Erythroblast (primary cell): ENCODE results near the gene NENF.

Source experiments
- DNase-seq, 2 experiments: peaks; one replicate each; lab custom pipeline; 2025; lab: John Stamatoyannopoulos, UW
- GATA1 ChIP-seq: IDR thresholded peaks from 2 replicates; pipeline ENCODE4 v1.6.1; 2011; ENCODE audit warnings: low read depth, mild to moderate bottlenecking, control low read depth, low read length, moderate library complexity
- POLR2A ChIP-seq: IDR thresholded peaks from 2 replicates; pipeline ENCODE4 v1.6.1; 2011; ENCODE audit warnings: mild to moderate bottlenecking, low read length

Gene NENF

GRCh38 chr1:212487286-212487685 is 54.6 kb downstream of the NENF start:
- no peak for TF ChIP-seq GATA1
- TF ChIP-seq POLR2A = no peak
- no peak for DNase-seq

DNA sequence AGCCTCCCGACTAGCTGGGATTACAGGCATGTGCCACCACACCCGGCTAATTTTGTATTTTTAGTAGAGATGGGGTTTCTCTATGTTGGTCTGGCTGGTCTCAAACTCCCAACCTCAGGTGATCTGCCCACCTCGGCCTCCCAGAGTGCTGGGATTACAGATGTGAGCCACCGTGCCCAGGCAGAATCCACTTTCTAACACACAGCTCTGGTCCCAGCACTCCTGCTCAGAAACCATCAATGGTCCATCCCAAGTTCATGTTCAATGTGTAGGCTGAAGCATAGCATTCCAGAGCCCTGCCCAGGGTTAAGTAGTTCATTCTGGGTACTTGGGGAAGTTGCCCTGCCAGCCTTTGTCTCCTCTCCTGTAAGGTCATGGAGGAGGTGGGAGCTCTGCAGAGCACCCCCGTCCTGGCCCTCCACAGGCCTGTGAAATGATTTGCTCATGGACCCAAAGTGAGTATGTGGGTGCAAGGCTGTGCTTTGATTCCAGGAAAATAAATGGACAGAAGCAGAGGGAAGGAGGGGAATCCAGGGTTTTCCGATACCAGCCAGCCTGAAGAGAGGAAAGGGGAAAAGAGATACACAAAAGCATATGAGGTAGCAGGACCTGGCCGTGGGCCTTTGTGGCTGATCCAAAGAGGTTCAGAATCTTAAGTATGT is 55.2 kb downstream of the NENF start:
- no peak for DNase-seq
- TF ChIP-seq POLR2A (no peak), GATA1 (no peak)

GRCh38 chr1:212488436-212489283 is 55.9 kb downstream of the NENF start:
- TF ChIP-seq GATA1 = no peak
- no peak for TF ChIP-seq POLR2A
- DNase-seq = peak; percentile 39 to 84

GRCh38 chr1:212489284-212489859 is 56.7 kb downstream of the NENF start:
- DNase-seq = peak in 1 of 2 experiments; percentile 31
- TF ChIP-seq GATA1 (no peak), POLR2A (no peak)

DNA sequence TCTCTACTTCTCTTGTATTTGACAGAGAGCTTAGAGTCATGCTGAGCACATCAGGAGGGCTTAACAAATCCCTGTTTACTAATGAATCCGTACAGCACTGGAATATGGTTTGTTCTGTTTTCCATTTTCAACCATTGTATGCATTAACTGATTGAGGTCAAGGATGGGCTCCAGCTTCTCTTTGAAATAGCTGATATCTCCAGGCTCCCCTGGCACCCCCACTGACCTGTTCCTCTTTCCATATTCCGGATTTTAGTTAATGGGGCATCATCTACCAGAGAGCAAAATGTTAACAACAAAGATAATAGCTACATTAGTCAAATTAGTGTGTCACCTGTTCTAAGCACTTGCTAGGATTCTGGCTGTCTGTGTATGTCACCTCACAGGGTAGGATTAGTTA is 57.6 kb downstream of the NENF start:
- DNase-seq = no peak
- TF ChIP-seq GATA1 (no peak), POLR2A (no peak)

GRCh38 chr1:212491454-212491853 is 58.7 kb downstream of the NENF start:
- no peak for TF ChIP-seq GATA1
- no peak for TF ChIP-seq POLR2A
- DNase-seq = no peak
